Mesothelial cell of epicardium (in vitro differentiated cells): ENCODE measurements around the gene GALR3. TPM values are rescaled to one million over a fixed set of nuclear protein-coding genes. Genes with fewer than 3 reads are reported as not detected.

ENCODE experiments used
- DNase-seq, 2 experiments: peaks; one replicate each; pipeline ENCODE4 v3.0.0; 2021; ENCODE audit warnings: low spot score in 2 of 2; ENCODE audit not compliant: unreplicated experiment in 2 of 2
- H3K27ac Mint-ChIP-seq: 2 replicates; pipeline ENCODE4 v1.8.0; 2021; ENCODE audit warnings: mixed read lengths
- H3K27me3 Mint-ChIP-seq: 2 replicates; pipeline ENCODE4 v1.8.0; 2021; ENCODE audit warnings: low read depth, mixed read lengths
- H3K36me3 Mint-ChIP-seq: 2 replicates; pipeline ENCODE4 v1.8.0; 2021; ENCODE audit warnings: mixed read lengths
- H3K4me1 Mint-ChIP-seq: 2 replicates; pipeline ENCODE4 v1.8.0; 2021; ENCODE audit warnings: mixed read lengths
- H3K4me3 Mint-ChIP-seq: 2 replicates; pipeline ENCODE4 v1.8.0; 2021; ENCODE audit warnings: mild to moderate bottlenecking, moderate library complexity, mixed read lengths
- H3K9me3 Mint-ChIP-seq: 2 replicates; pipeline ENCODE4 v1.8.0; 2021; ENCODE audit warnings: mixed read lengths
- total RNA-seq: library from RNA; stranded (reverse); gene quantifications from 3 replicates; pipeline ENCODE4 v1.2.1, GENCODE V29; 2021
- TF ChIP-seq, protein P1 (sequence below): fragments of 200-600 bp; sonication (generic); IDR thresholded peaks from one replicate; pipeline ENCODE4 v1.5.0; 2021; ENCODE audit warnings: antibody characterized with exemption; ENCODE audit not compliant: unreplicated experiment

Gene GALR3
- total RNA-seq, 1 donor from 2014 or later: 0.31 TPM

DNA sequence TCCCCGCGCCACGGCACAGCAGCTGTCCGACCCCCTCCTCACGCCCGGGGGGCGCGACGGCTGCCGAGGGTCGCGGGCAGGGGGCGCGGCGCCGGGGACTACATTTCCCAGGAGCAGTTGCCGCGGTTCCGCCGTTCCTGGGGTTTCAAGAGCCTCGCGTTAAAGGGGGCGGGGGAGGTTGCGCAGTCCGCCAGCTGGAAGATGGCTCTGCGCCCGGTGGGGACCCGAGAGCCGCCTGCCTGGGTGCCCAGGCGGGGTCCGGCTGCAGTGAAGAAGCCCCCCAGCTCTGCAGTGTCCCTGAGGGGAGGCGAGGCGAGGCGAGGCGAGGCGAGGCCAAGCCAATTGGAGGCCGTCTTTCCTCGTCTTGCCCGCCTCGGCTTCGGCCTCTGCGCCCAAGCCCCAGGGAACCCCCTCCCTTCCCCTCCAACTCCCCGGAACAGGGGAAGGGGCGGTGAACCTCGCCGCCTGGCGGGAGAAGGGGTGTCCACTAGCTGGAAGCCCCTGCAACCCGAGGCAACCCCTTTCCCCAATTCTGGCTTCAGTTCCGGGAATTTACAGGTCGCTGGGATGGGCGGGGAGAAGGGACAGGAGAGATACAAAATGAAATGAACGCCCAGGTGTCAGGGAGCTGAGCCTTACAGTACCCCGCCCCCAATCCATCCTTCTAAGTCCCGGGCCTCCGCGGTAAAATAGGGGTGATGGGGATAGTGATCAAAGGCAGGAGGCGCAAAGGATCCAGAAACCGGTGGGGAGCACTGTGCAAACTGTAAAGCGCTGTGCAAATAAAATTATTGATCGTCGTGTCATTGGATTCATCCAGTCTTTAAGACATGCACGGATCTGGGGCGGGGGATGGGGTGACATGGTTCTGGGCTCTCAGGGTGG lies 20.6 kb upstream of the GALR3 start:
- Mint-ChIP-seq H3K9me3 (no peaks in the 10 kb centered on the region), H3K4me3 (peak overlapping the region; percentile 77), H3K27me3 (peaks cover 1% of the 10 kb centered on the region), H3K27ac (peak overlapping the region; percentile 93), H3K4me1 (peaks cover 33% of the 10 kb centered on the region), H3K36me3 (no peaks in the 10 kb centered on the region)
- TF ChIP-seq, protein P1, sequence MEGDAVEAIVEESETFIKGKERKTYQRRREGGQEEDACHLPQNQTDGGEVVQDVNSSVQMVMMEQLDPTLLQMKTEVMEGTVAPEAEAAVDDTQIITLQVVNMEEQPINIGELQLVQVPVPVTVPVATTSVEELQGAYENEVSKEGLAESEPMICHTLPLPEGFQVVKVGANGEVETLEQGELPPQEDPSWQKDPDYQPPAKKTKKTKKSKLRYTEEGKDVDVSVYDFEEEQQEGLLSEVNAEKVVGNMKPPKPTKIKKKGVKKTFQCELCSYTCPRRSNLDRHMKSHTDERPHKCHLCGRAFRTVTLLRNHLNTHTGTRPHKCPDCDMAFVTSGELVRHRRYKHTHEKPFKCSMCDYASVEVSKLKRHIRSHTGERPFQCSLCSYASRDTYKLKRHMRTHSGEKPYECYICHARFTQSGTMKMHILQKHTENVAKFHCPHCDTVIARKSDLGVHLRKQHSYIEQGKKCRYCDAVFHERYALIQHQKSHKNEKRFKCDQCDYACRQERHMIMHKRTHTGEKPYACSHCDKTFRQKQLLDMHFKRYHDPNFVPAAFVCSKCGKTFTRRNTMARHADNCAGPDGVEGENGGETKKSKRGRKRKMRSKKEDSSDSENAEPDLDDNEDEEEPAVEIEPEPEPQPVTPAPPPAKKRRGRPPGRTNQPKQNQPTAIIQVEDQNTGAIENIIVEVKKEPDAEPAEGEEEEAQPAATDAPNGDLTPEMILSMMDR: peak; percentile 20
- DNase-seq: peak in 1 of 2 experiments; percentile 73

DNA sequence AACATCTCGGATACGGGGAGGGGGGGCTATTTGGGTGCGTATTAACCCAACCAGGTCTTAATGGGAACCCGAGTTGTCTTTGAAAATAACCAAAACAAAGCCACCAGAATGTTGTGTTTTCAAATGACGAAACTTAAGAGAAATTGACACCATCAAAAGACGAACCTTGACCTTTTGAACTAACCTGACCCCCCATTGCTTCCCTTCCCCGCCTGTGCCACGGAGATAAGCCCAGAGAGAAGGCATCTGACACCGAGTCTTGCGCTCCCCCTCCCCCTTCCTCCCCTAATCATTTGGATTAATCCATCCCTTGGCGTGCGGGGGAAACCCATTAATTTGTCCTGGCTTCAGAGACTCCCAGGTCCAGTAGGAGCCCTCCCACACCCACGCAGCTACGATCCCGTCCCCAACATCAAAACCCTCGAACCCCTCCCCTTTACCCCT lies 20.0 kb upstream of the GALR3 start:
- Mint-ChIP-seq H3K9me3 (no peaks in the 10 kb centered on the region), H3K27me3 (peaks cover 1% of the 10 kb centered on the region), H3K4me3 (peak overlapping the region; percentile 77), H3K27ac (peak overlapping the region; percentile 93), H3K36me3 (no peaks in the 10 kb centered on the region), H3K4me1 (peaks cover 35% of the 10 kb centered on the region)
- TF ChIP-seq, protein P1: no peak
- DNase-seq: no peak

DNA sequence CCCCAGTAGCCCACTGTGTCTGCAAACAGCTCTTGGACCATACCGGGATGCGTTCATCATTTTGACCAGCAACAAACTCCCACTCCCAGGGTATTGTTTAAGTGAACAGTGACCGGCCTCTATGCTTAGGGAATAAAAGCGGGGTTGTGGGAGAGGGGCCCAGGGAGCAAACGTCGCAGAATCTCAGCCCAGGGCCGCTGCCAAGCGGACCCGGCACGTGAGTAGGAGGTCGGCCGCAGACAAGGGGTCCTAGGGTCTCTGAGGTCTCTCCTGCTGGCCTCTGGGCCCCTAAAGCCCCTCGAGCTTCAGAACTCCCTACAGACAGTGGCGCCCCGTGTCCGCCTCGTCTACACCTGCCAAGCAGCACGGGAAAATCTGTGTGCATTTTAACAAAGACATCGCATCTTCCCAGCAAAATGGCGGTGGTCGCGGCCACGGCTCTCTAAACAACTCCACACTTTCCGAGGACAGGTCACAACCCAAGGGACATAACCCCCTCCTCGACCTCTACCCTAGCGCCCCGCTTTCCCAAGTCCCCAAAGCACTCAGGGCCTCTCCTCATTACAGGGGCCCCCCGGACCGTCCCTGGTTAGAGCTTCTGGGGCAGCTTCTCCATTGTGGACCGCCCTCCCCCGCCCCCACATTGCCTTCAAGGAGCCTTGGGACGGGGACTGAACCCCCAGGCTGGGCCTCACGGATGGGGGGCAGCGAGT lies 19.4 kb upstream of the GALR3 start:
- H3K27me3 Mint-ChIP-seq: peaks cover 1% of the 10 kb centered on the region
- no peak for DNase-seq
- TF ChIP-seq, protein P1: no peak
- H3K4me3 Mint-ChIP-seq: peak overlapping the region; percentile 77
- no peaks in the 10 kb centered on the region for H3K36me3 Mint-ChIP-seq
- peak overlapping the region; percentile 93 for H3K27ac Mint-ChIP-seq
- no peaks in the 10 kb centered on the region for H3K9me3 Mint-ChIP-seq
- peaks cover 39% of the 10 kb centered on the region for H3K4me1 Mint-ChIP-seq

DNA sequence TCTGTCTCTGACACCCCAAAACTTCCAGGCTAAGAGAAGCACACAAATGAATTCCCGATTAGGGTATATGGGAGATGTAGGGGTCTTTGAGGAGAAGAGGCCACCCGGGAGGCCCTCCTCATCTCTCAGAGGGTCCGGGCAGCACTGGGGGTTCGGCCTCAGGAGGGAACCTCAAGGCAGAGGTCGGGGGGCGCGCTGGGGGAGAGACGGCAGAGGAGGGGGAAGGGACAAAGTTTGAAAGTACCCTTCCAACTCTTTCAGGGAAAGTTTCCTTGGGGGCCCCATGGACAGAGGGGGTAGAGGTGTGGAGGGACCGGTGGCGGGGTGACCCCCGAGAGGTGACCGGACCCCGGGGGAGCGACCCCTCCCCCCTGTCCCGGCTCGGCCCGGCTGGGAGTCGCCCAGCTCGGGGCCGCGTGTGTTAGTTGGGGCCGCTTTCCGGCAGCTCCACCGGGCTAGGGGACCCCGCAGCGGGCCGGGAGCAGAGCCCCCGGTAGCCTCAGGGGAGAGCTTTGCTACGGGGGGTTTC lies 18.8 kb upstream of the GALR3 start:
- TF ChIP-seq, protein P1: no peak
- Mint-ChIP-seq H3K9me3 (no peaks in the 10 kb centered on the region), H3K4me1 (peaks cover 44% of the 10 kb centered on the region), H3K4me3 (peak overlapping the region; percentile 77), H3K27me3 (no peaks in the 10 kb centered on the region), H3K27ac (peak overlapping the region; percentile 93), H3K36me3 (no peaks in the 10 kb centered on the region)
- DNase-seq: no peak

DNA sequence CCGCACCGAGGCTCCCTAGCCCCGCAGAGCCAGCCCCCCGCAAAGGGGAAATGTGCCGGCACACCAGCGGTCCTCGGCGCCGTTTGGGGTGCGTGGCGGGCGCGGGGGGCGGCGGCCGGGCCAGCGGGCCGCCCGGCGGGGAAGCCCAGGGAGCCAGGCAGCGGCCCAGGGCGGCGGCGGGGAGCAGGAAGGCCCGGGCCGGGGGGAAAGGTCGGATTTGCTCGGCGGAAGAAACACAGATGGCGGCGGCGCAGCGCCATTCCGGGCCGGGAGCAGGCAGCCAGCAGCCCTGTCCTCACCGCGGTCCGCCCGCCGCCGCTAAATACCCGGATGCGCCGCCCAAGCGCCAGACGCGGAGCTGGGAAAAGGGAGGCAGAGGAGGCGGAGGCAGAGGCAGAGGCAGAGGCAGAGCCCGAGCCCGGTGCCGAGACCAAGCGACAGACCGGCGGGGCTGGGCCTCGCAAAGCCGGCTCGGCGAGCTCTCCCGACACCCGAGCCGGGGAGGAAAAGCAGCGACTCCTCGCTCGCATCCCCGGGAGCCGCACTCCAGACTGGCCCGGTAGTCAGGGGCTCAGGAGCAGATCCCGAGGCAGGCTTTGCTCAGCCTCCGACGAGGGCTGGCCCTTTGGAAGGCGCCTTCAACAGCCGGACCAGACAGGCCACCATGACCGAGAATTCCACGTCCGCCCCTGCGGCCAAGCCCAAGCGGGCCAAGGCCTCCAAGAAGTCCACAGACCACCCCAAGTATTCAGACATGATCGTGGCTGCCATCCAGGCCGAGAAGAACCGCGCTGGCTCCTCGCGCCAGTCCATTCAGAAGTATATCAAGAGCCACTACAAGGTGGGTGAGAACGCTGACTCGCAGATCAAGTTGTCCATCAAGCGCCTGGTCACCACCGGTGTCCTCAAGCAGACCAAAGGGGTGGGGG lies 18.0 kb upstream of the GALR3 start:
- peak; percentile 77 to 93 for DNase-seq
- TF ChIP-seq, protein P1: no peak
- H3K36me3 Mint-ChIP-seq: no peaks in the 10 kb centered on the region
- H3K27ac Mint-ChIP-seq: peak overlapping the region; percentile 91
- H3K4me3 Mint-ChIP-seq: peak overlapping the region; percentile 80
- no peaks in the 10 kb centered on the region for H3K9me3 Mint-ChIP-seq
- H3K27me3 Mint-ChIP-seq: no peaks in the 10 kb centered on the region
- H3K4me1 Mint-ChIP-seq: peaks cover 46% of the 10 kb centered on the region
